Islet of Langerhans (tissue), 1 donor: ENCODE results near the gene FNDC11.

ENCODE experiments used
- FAIRE-seq: peaks from one replicate; lab custom pipeline; 2011; peaks lifted over from hg19 to GRCh38; lab: Jason Lieb, UNC

Gene FNDC11

GRCh38 chr20:63582382-63583063 is 28.6 kb downstream of the FNDC11 start:
- FAIRE-seq, result no peak

- FAIRE-seq, result no peak
These were observed 31.9 kb downstream of the FNDC11 start for GRCh38 chr20:63585616-63586565.

GRCh38 chr20:63586797-63587196 is 32.8 kb downstream of the FNDC11 start:
- no peak for FAIRE-seq

- FAIRE-seq, result no peak
These were observed 33.3 kb downstream of the FNDC11 start for GRCh38 chr20:63587256-63587655.

GRCh38 chr20:63587776-63588591 is 34.0 kb downstream of the FNDC11 start:
- FAIRE-seq, result no peak

GRCh38 chr20:63588641-63589041 is 34.7 kb downstream of the FNDC11 start:
- no peak for FAIRE-seq

GRCh38 chr20:63589261-63590217 is 35.6 kb downstream of the FNDC11 start:
- FAIRE-seq, result no peak

- FAIRE-seq, result no peak
These were observed 36.5 kb downstream of the FNDC11 start for GRCh38 chr20:63590218-63591146.

- FAIRE-seq, result no peak
These were observed 37.2 kb downstream of the FNDC11 start for GRCh38 chr20:63591147-63591533.

GRCh38 chr20:63591786-63592355 is 37.9 kb downstream of the FNDC11 start:
- FAIRE-seq, result no peak

- no peak for FAIRE-seq
These were observed 38.7 kb downstream of the FNDC11 start for GRCh38 chr20:63592661-63593060.

- no peak for FAIRE-seq
These were observed 40.1 kb downstream of the FNDC11 start for GRCh38 chr20:63594043-63594561.

- FAIRE-seq, result no peak
These were observed 41.6 kb downstream of the FNDC11 start for GRCh38 chr20:63595416-63596127.

- no peak for FAIRE-seq
These were observed 42.5 kb downstream of the FNDC11 start for GRCh38 chr20:63596423-63596822.

GRCh38 chr20:63597651-63598478 is 43.9 kb downstream of the FNDC11 start:
- no peak for FAIRE-seq

- no peak for FAIRE-seq
These were observed 44.8 kb downstream of the FNDC11 start for GRCh38 chr20:63598479-63599395.
